HepG2 (cell line): Measurements from ENCODE around the gene ATP5F1C. TPM values are rescaled to one million over a fixed set of nuclear protein-coding genes. Genes with fewer than 3 reads are reported as not detected.

Source experiments
- DMAP1 ChIP-seq: IDR thresholded peaks from 2 replicates; pipeline ENCODE4 v1.6.1; 2016
- HIVEP1 ChIP-seq: sonication (generic); formaldehyde crosslinking; IDR thresholded peaks from 2 replicates; pipeline ENCODE4 v1.4.0; 2020; ENCODE audit warnings: mild to moderate bottlenecking, missing genetic modification reagents
- LBX2 ChIP-seq: sonication (generic); formaldehyde crosslinking; IDR thresholded peaks from 2 replicates; pipeline ENCODE4 v1.5.0; 2020; ENCODE audit warnings: missing genetic modification reagents, mild to moderate bottlenecking, borderline replicate concordance
- MEIS1 ChIP-seq: sonication (generic); formaldehyde crosslinking; IDR thresholded peaks from 2 replicates; pipeline ENCODE4 v1.9.0; 2021; ENCODE audit warnings: mild to moderate bottlenecking, missing genetic modification reagents, moderate library complexity, borderline replicate concordance
- TBL1XR1 ChIP-seq: fragments of 150-350 bp; IDR thresholded peaks from 2 replicates; pipeline ENCODE4 v1.6.1; 2014; ENCODE audit warnings: borderline replicate concordance, low read length; ENCODE audit not compliant: partially characterized antibody
- ZHX1 ChIP-seq: sonication (generic); formaldehyde crosslinking; IDR thresholded peaks from 2 replicates; pipeline ENCODE4 v1.8.1; 2022; ENCODE audit warnings: low read depth, mild to moderate bottlenecking, missing genetic modification reagents
- ZNF430 ChIP-seq: sonication (generic); formaldehyde crosslinking; IDR thresholded peaks from 2 replicates; pipeline ENCODE4 v1.9.0; 2021; ENCODE audit warnings: mild to moderate bottlenecking, missing genetic modification reagents
- ZNF557 ChIP-seq: sonication (generic); formaldehyde crosslinking; IDR thresholded peaks from 2 replicates; pipeline ENCODE4 v1.4.0; 2020; ENCODE audit warnings: missing genetic modification reagents
- ZNF788 ChIP-seq: sonication (generic); formaldehyde crosslinking; IDR thresholded peaks from 2 replicates; pipeline ENCODE4 v1.5.0; 2020; ENCODE audit warnings: mild to moderate bottlenecking, missing genetic modification reagents, borderline replicate concordance
- ZNF878 ChIP-seq: sonication (generic); formaldehyde crosslinking; IDR thresholded peaks from 2 replicates; pipeline ENCODE4 v1.8.1; 2023; ENCODE audit warnings: mild to moderate bottlenecking, missing genetic modification reagents, moderate library complexity
- ZSCAN12 ChIP-seq: sonication (generic); formaldehyde crosslinking; IDR thresholded peaks from 2 replicates; pipeline ENCODE4 v1.9.0; 2021; ENCODE audit warnings: mild to moderate bottlenecking, missing genetic modification reagents
- polyA plus RNA-seq, 8 experiments: library from polyadenylated mRNA; depleted of rRNA in 3 of 8; stranded (reverse) in 7 of 8; unstranded in 1 of 8; fragments of >200 nt; fragmentation: Illumina TruSeq in 4 of 8; extraction: Trizol in 4 of 8; gene quantifications; 2 replicates each; pipeline versions ENCODE4 v1.2.1 to v1.2.3, GENCODE V29; 2011 to 2016; ENCODE audit warnings: low read depth in 4 of 8, missing spikeins in 1 of 8, mixed read lengths in 1 of 8; ENCODE audit not compliant: insufficient read depth in 1 of 8
- total RNA-seq, 5 experiments: library from RNA; depleted of rRNA; stranded (reverse); fragments of >200 nt; fragmentation: Illumina TruSeq; extraction: Trizol; gene quantifications; 2 replicates each; pipeline ENCODE4 v1.2.3, GENCODE V29; 2016; ENCODE audit warnings: low read depth in 1 of 5
- TF ChIP-seq, protein P1 (sequence below): sonication (generic); formaldehyde crosslinking; IDR thresholded peaks from 2 replicates; pipeline ENCODE4 v1.4.0; 2020; ENCODE audit warnings: missing genetic modification reagents
- TF ChIP-seq, protein P2 (sequence below): sonication (generic); formaldehyde crosslinking; IDR thresholded peaks from 2 replicates; pipeline ENCODE4 v1.4.0; 2020; ENCODE audit warnings: missing genetic modification reagents

Gene ATP5F1C
- total and polyA plus RNA-seq, 2 of the 13 experiments (the other 11 are each of a cell fraction or from before 2014, with no cell fraction given) = 407 to 416 TPM

DNA sequence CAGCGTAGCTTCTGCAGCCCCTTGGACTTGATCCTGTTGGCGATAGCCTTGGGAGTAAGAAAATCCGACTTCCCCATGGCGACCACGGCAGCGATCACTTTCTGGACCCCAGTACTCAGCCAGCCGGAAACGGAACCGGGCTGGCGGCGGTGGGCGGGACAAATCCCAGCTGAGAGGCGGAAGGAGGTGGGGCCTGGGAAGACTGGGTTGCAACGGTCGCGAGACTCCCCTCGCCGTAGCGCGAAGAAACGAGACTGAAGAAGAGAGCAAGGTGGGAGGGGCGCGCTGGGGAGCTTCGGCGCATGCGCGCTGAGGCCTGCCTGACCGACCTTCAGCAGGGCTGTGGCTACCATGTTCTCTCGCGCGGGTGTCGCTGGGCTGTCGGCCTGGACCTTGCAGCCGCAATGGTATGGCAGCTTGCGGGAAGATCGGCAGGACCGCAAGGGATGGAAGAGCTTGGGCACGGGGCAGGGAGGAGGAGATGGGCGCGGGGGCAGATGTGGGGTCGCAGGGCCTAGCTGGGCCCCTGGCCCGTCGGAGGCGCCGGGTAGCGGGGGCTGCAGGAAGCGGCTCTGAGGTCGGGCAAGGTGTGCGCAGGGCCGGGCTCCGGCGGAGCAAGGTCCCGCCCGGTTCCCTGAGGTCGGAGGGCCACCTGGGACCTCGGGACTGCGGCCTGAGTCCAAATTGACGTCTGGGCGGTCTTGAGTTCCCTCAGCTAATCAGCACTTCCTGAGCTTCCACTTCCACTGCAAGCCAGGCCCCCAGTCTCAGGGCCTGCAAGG is at the start of gene ATP5F1C, which contains the start of gene KIN (continued):
- TF ChIP-seq, protein P1, sequence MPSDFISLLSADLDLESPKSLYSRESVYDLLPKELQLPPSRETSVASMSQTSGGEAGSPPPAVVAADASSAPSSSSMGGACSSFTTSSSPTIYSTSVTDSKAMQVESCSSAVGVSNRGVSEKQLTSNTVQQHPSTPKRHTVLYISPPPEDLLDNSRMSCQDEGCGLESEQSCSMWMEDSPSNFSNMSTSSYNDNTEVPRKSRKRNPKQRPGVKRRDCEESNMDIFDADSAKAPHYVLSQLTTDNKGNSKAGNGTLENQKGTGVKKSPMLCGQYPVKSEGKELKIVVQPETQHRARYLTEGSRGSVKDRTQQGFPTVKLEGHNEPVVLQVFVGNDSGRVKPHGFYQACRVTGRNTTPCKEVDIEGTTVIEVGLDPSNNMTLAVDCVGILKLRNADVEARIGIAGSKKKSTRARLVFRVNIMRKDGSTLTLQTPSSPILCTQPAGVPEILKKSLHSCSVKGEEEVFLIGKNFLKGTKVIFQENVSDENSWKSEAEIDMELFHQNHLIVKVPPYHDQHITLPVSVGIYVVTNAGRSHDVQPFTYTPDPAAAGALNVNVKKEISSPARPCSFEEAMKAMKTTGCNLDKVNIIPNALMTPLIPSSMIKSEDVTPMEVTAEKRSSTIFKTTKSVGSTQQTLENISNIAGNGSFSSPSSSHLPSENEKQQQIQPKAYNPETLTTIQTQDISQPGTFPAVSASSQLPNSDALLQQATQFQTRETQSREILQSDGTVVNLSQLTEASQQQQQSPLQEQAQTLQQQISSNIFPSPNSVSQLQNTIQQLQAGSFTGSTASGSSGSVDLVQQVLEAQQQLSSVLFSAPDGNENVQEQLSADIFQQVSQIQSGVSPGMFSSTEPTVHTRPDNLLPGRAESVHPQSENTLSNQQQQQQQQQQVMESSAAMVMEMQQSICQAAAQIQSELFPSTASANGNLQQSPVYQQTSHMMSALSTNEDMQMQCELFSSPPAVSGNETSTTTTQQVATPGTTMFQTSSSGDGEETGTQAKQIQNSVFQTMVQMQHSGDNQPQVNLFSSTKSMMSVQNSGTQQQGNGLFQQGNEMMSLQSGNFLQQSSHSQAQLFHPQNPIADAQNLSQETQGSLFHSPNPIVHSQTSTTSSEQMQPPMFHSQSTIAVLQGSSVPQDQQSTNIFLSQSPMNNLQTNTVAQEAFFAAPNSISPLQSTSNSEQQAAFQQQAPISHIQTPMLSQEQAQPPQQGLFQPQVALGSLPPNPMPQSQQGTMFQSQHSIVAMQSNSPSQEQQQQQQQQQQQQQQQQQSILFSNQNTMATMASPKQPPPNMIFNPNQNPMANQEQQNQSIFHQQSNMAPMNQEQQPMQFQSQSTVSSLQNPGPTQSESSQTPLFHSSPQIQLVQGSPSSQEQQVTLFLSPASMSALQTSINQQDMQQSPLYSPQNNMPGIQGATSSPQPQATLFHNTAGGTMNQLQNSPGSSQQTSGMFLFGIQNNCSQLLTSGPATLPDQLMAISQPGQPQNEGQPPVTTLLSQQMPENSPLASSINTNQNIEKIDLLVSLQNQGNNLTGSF (CRISPR knock-in tag) = no peak
- TF ChIP-seq TBL1XR1 (no peak), ZNF557 (CRISPR knock-in tag) (no peak), DMAP1 (CRISPR knock-in tag) (peak; percentile 89; the same call in 1 of the 2 replicates), ZNF788 (CRISPR knock-in tag) (no peak), ZSCAN12 (CRISPR knock-in tag) (no peak), MEIS1 (no peak), ZHX1 (CRISPR knock-in tag) (no peak), ZNF878 (CRISPR knock-in tag) (no peak), HIVEP1 (CRISPR knock-in tag) (peak; percentile 82), ZNF430 (CRISPR knock-in tag) (no peak; the same call in 1 of the 2 replicates), LBX2 (peak; percentile 28; the same call in 1 of the 2 replicates)
- TF ChIP-seq, protein P2, sequence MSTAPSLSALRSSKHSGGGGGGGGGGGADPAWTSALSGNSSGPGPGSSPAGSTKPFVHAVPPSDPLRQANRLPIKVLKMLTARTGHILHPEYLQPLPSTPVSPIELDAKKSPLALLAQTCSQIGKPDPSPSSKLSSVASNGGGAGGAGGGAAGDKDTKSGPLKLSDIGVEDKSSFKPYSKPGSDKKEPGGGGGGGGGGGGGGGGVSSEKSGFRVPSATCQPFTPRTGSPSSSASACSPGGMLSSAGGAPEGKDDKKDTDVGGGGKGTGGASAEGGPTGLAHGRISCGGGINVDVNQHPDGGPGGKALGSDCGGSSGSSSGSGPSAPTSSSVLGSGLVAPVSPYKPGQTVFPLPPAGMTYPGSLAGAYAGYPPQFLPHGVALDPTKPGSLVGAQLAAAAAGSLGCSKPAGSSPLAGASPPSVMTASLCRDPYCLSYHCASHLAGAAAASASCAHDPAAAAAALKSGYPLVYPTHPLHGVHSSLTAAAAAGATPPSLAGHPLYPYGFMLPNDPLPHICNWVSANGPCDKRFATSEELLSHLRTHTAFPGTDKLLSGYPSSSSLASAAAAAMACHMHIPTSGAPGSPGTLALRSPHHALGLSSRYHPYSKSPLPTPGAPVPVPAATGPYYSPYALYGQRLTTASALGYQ = peak; percentile 43; the same call in 1 of the 2 replicates
